AG20443 (cell line): Measurements from ENCODE around the gene MAN2C1.
"Not testable (repeated sequence)": the region's sequence is repeated elsewhere in the genome, so short reads cannot be mapped to it uniquely, and the experiment has no call there.

Experiments
- DNase-seq: peaks from one replicate; pipeline ENCODE4 v3.0.0; 2012; ENCODE audit warnings: low spot score, mixed read lengths

The MAN2C1 gene

GRCh38 chr15:75361361-75361988, 6.9 kb downstream of the MAN2C1 start:
- DNase-seq, result no peak

- no peak for DNase-seq
Observed at GRCh38 chr15:75360856-75361255, 7.6 kb downstream of the MAN2C1 start.

- no peak for DNase-seq
Observed at GRCh38 chr15:75360391-75360790, 8.0 kb downstream of the MAN2C1 start.

GRCh38 chr15:75359537-75360250, 8.7 kb downstream of the MAN2C1 start:
- DNase-seq, result no peak

GRCh38 chr15:75358771-75359536, 9.5 kb downstream of the MAN2C1 start:
- no peak for DNase-seq

GRCh38 chr15:75357976-75358673, 10.3 kb downstream of the MAN2C1 start:
- DNase-seq, result no peak

- DNase-seq, result no peak
Observed at GRCh38 chr15:75356517-75356916, 11.9 kb downstream of the MAN2C1 start.

- DNase-seq, result no peak
Observed at GRCh38 chr15:75356006-75356405, 12.4 kb downstream of the MAN2C1 start.

GRCh38 chr15:75355369-75355768, 13.0 kb downstream of the MAN2C1 start:
- DNase-seq, result no peak

GRCh38 chr15:75354454-75354853, 14.0 kb downstream of the MAN2C1 start:
- DNase-seq, result no peak

- no peak for DNase-seq
Observed at GRCh38 chr15:75353604-75354003, 14.8 kb downstream of the MAN2C1 start.

- DNase-seq, result no peak
Observed at GRCh38 chr15:75352186-75353080, 16.0 kb downstream of the MAN2C1 start.

- DNase-seq, result no peak
Observed at GRCh38 chr15:75350601-75351361, 17.6 kb downstream of the MAN2C1 start.

GRCh38 chr15:75349851-75350588, 18.4 kb downstream of the MAN2C1 start:
- DNase-seq, result no peak

- not testable (repeated sequence) for DNase-seq
Observed at GRCh38 chr15:75349351-75349669, 19.1 kb downstream of the MAN2C1 start.

- no peak for DNase-seq
Observed at GRCh38 chr15:75348562-75349350, 19.7 kb downstream of the MAN2C1 start.

- peak; percentile 53 for DNase-seq
Observed at GRCh38 chr15:75348034-75348561, 20.3 kb downstream of the MAN2C1 start.

- peak; percentile 71 for DNase-seq
Observed at GRCh38 chr15:75347222-75348033, 21.0 kb downstream of the MAN2C1 start.
